ENCODE measurements around the gene CDH4. TPM values are rescaled to one million over a fixed set of nuclear protein-coding genes. Genes with fewer than 3 reads are reported as not detected.

The CDH4 gene
- total RNA-seq, 1 donor from 2014 or later, result 8.3 TPM

DNA sequence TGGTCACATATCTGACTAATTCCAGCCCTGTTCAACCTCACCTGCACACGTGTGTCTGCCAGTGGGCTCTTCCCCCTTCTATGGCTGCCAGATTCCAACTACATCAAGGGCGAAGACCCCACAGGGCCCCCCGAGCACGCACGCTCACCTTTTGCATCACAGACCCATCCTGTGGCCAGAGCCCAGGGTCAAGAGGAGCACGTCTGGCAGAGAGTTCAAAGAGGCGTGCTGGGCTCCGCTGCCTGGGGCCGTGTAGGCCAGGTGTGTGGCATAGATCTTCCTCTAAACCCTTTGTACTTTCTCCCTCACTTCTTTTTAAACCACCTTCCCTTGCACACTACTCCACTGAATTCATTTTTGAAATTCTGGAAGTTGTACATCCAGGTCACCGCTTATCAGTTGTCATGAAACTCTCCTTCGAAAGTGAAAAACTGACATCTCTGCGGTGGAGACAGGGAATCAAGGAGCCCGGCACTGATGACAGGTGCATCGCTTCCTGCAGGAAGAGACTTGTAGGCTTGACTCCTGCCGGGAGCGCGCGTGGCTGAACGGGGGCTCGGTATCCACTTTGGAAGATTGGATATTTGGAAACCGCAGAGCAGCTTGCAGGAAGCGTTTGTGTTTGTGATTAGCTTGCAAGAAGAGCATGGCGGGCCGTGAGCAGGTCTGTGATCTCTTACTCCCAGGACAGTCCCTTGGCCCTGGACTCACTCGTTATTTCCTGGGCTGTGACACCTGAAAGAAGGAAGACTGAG is 397.2 kb downstream of the CDH4 start:
- Mint-ChIP-seq H3K36me3 (no peaks in the 10 kb centered on the region), H3K9me3 (no peaks in the 10 kb centered on the region), H3K27ac (no peak overlapping the region), H3K27me3 (peaks cover 23% of the 10 kb centered on the region), H3K4me3 (no peak overlapping the region), H3K4me1 (ENCODE audit: unreplicated experiment) (no peaks in the 10 kb centered on the region)
- DNase-seq (ENCODE audit: extremely low spot score, unreplicated experiment), result no peak
- TF ChIP-seq, protein P1, sequence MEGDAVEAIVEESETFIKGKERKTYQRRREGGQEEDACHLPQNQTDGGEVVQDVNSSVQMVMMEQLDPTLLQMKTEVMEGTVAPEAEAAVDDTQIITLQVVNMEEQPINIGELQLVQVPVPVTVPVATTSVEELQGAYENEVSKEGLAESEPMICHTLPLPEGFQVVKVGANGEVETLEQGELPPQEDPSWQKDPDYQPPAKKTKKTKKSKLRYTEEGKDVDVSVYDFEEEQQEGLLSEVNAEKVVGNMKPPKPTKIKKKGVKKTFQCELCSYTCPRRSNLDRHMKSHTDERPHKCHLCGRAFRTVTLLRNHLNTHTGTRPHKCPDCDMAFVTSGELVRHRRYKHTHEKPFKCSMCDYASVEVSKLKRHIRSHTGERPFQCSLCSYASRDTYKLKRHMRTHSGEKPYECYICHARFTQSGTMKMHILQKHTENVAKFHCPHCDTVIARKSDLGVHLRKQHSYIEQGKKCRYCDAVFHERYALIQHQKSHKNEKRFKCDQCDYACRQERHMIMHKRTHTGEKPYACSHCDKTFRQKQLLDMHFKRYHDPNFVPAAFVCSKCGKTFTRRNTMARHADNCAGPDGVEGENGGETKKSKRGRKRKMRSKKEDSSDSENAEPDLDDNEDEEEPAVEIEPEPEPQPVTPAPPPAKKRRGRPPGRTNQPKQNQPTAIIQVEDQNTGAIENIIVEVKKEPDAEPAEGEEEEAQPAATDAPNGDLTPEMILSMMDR (conservative IDR thresholded peaks at IDR 0.05), result no peak

DNA sequence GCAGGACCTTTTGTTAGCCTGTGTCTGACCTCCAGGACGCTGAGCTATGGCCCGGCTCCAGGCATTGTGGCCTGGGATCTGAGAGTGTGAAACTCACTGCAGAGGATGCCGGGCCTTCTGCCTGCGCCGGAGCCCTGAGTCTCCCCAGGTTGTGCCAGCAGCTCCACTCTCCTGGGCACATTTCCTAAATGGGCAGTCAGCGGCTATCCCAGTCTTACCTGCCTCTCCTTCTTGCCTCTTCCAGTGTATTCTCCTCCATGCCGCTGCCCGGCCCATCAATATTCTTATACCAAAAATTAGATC is 397.8 kb downstream of the CDH4 start:
- H3K4me1 Mint-ChIP-seq (ENCODE audit: unreplicated experiment), result no peaks in the 10 kb centered on the region
- no peaks in the 10 kb centered on the region for H3K9me3 Mint-ChIP-seq
- DNase-seq (ENCODE audit: extremely low spot score, unreplicated experiment), result no peak
- peaks cover 23% of the 10 kb centered on the region for H3K27me3 Mint-ChIP-seq
- H3K36me3 Mint-ChIP-seq, result no peaks in the 10 kb centered on the region
- H3K4me3 Mint-ChIP-seq, result no peak overlapping the region
- TF ChIP-seq, protein P1 (conservative IDR thresholded peaks at IDR 0.05), result no peak
- H3K27ac Mint-ChIP-seq, result no peak overlapping the region

GRCh38 chr20:61650912-61651733 is 399.1 kb downstream of the CDH4 start:
- no peaks in the 10 kb centered on the region for H3K36me3 Mint-ChIP-seq
- no peak for DNase-seq (ENCODE audit: extremely low spot score, unreplicated experiment)
- no peak overlapping the region for H3K27ac Mint-ChIP-seq
- TF ChIP-seq, protein P1 (conservative IDR thresholded peaks at IDR 0.05), result no peak
- no peaks in the 10 kb centered on the region for H3K4me1 Mint-ChIP-seq (ENCODE audit: unreplicated experiment)
- H3K27me3 Mint-ChIP-seq, result peaks cover 25% of the 10 kb centered on the region
- no peaks in the 10 kb centered on the region for H3K9me3 Mint-ChIP-seq
- H3K4me3 Mint-ChIP-seq, result no peak overlapping the region

- no peaks in the 10 kb centered on the region for H3K4me1 Mint-ChIP-seq (ENCODE audit: unreplicated experiment)
- H3K9me3 Mint-ChIP-seq, result no peaks in the 10 kb centered on the region
Observed at GRCh38 chr20:61652146-61652545, 400.1 kb downstream of the CDH4 start.

GRCh38 chr20:61654726-61655125 is 402.7 kb downstream of the CDH4 start:
- TF ChIP-seq, protein P1 (conservative IDR thresholded peaks at IDR 0.05), result no peak
- peaks cover 10% of the 10 kb centered on the region for H3K4me1 Mint-ChIP-seq (ENCODE audit: unreplicated experiment)
- no peaks in the 10 kb centered on the region for H3K36me3 Mint-ChIP-seq
- H3K27me3 Mint-ChIP-seq, result peaks cover 13% of the 10 kb centered on the region
- H3K27ac Mint-ChIP-seq, result no peak overlapping the region
- DNase-seq (ENCODE audit: extremely low spot score, unreplicated experiment), result no peak
- no peaks in the 10 kb centered on the region for H3K9me3 Mint-ChIP-seq
- H3K4me3 Mint-ChIP-seq, result no peak overlapping the region

More at GRCh38 chr20:61652146-61652545, 400.1 kb downstream of the CDH4 start:
- Mint-ChIP-seq H3K27me3 (peaks cover 23% of the 10 kb centered on the region), H3K36me3 (no peaks in the 10 kb centered on the region), H3K4me3 (no peak overlapping the region), H3K27ac (no peak overlapping the region)
- no peak for DNase-seq (ENCODE audit: extremely low spot score, unreplicated experiment)
- TF ChIP-seq, protein P1 (conservative IDR thresholded peaks at IDR 0.05), result no peak
